ENCODE measurements around the gene CDC42SE2.

GRCh38 chr5:131218392-131218791, 45.5 kb upstream of the CDC42SE2 start:
- TF ChIP-seq POLR2A (IDR thresholded peaks at IDR 0.05), result no peak
- no peak for TF ChIP-seq CTCF (IDR thresholded peaks at IDR 0.05)

Data from esophagus squamous epithelium (tissue), 4 donors.